HuH-7 (cell line): ENCODE results near the gene ATG4C.
"Not testable (repeated sequence)": the region's sequence is repeated elsewhere in the genome, so short reads cannot be mapped to it uniquely, and the experiment has no call there.

Source experiments
- DNase-seq: peaks from one replicate; pipeline ENCODE4 v3.0.0; 2011; ENCODE audit warnings: low spot score

The ATG4C gene

DNA sequence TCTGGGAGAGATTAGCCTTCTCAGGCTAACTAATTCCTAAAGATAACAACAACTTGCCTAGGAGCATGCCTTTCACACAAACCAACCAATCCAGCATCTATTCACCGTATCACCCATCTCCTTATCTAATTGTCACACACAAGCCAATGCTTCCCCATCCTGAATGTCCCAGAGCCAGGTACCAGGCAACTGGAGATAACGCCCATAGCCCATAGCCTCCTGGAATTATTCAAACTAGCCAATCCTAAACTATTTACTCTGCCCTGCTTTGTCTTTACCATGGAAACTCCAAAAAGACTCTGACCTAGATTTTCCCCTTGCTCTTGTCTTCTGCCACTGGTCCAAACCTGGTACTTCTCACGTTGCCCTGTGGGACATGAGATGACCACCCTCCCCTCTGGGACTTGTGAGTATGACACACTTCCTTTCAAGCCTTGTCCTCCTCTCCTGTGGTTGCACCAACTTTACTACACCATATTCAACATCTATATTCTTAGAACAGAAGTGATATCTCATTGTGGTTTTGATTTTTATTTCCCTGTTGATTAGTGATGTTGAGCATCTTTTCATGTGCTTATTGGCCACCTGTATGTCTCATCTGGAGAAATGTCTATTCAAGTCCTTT, 8.8 kb upstream of the ATG4C start:
- DNase-seq: no peak

GRCh38 chr1:62778208-62778607, 5.7 kb upstream of the ATG4C start:
- no peak for DNase-seq

GRCh38 chr1:62781841-62782543, 1.9 kb upstream of the ATG4C start:
- DNase-seq: no peak

DNA sequence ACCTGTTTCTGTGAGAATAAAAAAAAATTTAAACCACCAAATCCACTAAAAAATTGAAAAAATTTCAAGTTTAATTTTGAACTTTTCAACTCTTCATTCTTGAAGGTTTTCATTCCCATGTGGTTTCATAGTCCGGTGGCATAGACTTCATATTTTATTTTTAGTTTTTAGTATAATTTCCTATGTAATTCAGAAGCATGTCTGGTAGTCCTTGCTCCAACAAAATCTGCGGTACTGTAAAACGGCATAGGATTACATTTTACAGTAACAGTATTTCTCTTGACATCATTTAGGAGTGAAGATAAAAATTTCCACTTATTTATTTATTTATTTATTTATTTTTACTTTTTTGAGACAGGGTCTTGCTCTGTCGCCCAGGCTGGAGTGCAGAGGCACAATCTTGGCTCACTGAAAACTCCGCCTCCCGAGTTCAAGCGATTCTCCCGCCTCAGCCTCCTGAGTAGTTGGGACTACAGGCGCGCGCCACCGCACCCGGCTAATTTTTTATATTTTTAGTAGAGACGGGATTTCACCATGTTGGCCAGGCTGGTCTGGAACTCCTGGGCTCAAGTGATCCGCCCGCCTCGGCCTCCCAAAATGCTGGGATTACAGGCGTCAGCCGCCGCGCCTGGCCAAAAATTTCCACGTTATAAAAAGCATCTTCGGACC, 1.3 kb upstream of the ATG4C start:
- not testable (repeated sequence) for DNase-seq

DNA sequence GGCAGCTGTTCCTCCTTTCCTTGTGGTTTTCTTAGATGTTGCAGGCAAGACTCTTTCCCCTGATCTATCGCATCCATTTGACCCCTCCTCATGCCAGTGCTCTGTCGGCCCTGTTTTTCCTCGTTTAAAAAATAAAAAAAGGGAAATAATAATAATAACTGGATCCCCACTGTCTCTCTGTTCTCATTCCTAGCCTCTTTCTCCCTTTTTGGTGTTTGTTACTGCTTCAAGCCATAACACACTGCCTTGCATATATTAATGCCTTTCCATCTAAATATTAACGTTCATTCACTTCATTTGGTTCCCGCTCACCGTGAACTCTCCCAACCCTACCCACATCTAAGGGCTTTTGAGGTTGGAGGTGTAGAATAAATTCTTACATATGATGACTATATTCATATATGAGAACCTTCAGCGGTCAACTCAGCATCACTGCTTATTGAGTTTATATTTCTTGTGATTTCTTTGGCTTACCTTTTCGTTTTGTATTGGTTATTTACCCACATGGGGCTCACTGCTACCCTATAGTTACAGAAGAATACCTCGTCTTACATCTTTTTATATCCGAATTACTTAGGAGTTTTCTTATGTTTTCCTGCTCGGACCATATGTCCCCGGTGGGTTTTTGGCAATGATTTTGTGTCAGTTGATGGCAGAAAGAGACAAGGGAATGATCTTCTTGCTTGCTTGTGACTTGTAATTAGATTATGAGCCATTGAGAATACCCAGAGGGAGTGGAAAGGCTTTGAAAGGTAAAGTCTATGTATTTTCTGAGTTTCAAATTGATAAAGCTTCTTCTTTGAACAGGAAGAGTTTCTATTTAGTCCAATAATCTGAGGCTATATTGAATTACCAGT, 805 bp downstream of the ATG4C start:
- peak; percentile 16 for DNase-seq

DNA sequence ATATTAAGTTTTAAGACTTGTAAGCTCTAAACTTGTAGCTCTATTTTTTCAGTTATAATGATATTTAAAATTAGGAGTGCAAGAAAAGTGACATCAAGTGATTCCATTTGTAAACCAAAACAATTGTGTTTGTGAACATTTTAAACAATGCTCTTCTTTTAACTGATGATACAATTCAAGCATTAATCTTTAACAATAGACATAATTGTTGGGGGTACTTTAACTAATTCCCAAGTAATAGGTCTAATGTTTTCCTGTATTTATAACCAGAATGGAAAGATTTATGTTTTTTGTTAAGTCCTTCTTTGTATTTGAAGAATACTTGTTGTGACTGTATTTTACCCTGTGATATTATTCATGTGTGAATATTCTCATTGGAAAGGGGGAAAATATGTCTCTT, 6.8 kb downstream of the ATG4C start:
- DNase-seq: no peak

DNA sequence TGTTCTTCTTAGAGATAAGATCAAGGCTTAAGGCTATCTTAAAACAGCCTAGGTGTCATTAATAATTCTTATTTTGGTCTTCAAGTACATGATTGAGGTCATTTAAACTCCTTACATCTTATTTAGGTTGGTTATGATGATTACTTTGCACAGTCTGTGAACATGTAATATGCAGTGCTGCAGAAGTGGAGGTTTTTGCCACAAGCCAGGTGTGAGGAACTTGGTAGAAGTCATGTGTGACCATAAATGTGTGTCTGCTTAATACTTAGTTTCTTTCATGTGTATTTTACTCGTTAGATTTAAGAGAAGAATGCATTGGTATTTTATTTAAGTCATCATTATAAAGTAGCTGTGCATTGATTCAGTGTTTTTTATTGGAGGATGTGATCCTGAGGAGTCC, 10.1 kb downstream of the ATG4C start:
- DNase-seq: no peak

- DNase-seq: no peak
Measured at GRCh38 chr1:62796221-62796620, 12.3 kb downstream of the ATG4C start.

DNA sequence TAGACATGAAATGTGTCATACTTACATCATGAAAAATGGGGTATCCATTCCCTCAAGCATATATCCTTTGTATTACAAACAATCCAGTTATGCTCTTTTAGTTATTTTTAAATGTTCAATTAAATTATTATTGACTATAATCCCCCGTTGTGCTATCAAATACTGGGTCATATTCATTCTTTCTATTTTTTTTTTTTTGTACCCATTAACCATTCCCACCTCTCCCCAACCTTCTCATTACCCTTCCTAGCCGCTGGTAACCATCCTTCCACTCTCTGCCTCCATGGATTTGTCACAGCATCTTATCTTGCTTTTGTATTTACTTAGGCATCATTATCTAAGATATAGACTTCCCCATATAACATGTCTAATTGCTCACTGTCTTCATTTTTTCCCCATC, 15.8 kb downstream of the ATG4C start:
- no peak for DNase-seq

GRCh38 chr1:62800281-62800680, 16.3 kb downstream of the ATG4C start:
- DNase-seq: no peak

DNA sequence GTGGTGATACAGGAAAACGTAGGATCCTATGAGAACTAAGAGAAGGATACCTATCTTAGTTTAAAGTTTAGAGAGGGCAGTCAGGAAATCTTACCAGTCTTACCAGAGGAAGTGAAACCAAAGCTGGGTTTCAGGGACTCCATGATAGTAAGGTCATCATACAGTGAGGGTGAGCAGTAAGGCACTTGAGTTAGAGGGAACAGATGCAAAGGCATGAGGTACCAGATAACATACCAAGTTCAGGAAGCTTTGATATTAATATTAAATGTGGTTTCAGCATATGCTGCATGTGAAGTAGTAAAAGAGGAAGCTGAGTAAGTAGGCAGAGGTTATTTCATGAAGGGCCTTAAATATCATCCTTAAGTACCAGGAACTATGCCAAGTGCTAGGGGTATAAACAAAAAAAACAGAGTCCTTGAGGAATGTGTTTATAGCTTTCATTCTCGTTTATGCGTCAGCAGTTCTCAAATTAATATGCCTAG, 16.9 kb downstream of the ATG4C start:
- no peak for DNase-seq

- no peak for DNase-seq
Measured at GRCh38 chr1:62809788-62810187, 25.9 kb downstream of the ATG4C start.

DNA sequence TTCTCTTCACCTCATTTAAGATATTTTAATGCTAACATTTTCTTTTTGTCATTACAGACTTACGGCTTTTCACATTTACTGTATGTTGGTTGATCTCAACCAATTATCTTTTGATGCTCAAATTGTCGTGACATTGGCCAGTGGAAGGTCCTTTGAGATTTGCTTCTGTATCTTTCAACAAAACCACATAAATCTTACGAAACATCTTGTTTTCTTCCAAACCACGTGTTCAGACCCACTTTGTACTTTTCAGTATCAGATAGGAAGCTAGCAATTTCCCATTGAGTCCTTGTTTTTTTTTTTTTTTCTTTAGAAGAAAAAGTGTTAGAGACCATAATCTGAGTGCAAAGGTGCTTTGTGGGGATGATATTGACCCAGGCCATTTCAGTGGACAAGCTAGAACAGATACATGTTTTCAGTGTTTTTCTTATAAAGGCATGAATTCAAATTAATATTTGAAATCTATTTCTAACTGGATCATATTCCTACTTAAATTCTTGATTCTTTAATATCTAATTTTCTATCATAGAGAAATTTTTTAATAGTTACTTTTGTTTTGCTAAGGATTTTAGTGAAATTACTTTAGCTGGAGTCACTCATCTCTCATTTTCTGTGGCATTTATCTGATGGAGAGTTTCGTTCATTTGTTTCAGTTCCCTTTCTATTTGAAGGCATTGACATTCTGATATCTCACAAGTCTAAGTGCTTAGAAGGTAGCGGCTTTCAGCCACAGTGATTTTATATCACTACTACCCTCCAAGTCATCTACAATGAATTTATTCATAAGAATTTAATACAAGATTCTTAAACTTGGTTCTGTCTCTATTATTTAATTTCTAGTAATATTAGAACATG, 26.7 kb downstream of the ATG4C start:
- no peak for DNase-seq

- no peak for DNase-seq
Measured at GRCh38 chr1:62823556-62823955, 39.6 kb downstream of the ATG4C start.

- no peak for DNase-seq
Measured at GRCh38 chr1:62826901-62827300, 43.0 kb downstream of the ATG4C start.

DNA sequence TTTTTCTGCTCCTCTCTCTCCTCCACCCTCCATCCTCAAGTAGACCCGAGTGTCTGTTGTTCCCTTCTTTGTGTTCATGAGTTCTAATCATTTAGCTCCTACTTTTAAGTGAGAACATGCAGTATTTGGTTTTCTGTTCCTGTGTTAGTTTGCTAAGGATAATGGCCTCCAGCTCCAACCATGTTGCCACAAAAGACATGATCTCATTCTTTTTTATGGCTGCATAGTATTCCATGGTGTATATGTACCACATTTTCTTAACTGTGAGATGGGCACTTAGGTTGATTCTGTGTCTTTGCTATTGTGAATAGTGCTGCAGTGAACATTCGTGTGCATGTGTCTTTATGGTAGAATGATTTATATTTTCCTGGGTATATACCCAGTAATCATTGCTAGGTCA, 43.9 kb downstream of the ATG4C start:
- not testable (repeated sequence) for DNase-seq

DNA sequence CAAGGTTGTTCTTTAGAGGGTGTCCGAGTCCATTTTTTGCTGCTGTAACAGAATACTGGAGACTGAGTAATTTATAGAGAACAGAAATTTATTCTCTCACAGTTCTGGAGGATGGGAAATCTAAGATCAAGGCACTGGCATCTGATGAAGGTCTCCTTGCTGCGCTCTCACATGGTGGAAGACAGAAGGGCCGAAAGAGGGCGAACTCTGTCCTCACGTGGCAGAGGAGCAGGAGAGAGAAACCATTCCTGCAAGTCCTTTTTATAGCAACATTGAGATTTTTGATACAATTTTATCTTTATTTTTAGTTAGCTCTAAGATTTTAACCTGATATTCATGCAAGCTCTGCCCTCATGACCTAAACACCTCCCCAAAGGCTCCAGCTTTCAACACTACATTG, 48.3 kb downstream of the ATG4C start:
- DNase-seq: no peak

DNA sequence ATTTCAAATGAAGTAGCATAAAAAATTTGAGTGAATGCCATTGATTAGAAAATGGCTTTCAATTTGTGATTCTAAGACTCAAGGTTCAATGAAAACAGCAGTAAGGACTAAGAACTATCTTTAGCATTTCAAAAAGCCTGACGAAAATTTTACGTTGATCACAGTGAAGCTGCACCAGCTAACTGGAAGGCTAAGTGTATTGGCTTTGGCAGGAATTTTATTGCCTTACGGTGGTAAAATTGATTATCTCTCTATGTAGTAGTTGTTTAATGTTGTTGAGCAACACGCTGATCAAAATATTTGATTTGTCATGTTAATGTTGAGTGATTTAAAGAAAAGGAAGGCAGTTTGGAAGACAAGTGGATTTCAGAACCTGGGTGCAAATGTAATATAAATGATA, 49.6 kb downstream of the ATG4C start:
- DNase-seq: peak; percentile 7

GRCh38 chr1:62834400-62834961, 50.5 kb downstream of the ATG4C start:
- DNase-seq: no peak

GRCh38 chr1:62836856-62837540, 53.1 kb downstream of the ATG4C start:
- no peak for DNase-seq
